Stimulated activated naive CD4-positive, alpha-beta T cell (primary cell): ENCODE measurements around the gene COPE.

Source experiments
- DNase-seq, 6 experiments: peaks; one replicate each; lab custom pipeline; 2025; lab: John Stamatoyannopoulos, UW

The COPE gene

GRCh38 chr19:18851673-18852325 lies 67.4 kb downstream of the COPE start:
- DNase-seq, result no peak

GRCh38 chr19:18850471-18851375 lies 68.5 kb downstream of the COPE start:
- no peak for DNase-seq

- no peak for DNase-seq
Measured at GRCh38 chr19:18849838-18850400, 69.3 kb downstream of the COPE start.
